Neural progenitor cell (in vitro differentiated cells): ENCODE measurements around the gene PCDH15. TPM values are rescaled to one million over a fixed set of nuclear protein-coding genes. Genes with fewer than 3 reads are reported as not detected.

ENCODE experiments used
- DNase-seq: peaks from one replicate; pipeline ENCODE4 v3.0.0-alpha.2; 2016; ENCODE audit warnings: low spot score
- H2AFZ ChIP-seq: fragments of 200-600 bp; sonication (generic); replicated peaks from 2 replicates; pipeline ENCODE4 v1.6.1; 2016; ENCODE audit warnings: antibody characterized with exemption
- H3F3A ChIP-seq: fragments of 200-600 bp; sonication (generic); 2 replicates; pipeline ENCODE4 v1.6.1; 2016; ENCODE audit warnings: antibody characterized with exemption, low read depth
- H3K27ac ChIP-seq: fragments of 200-600 bp; sonication (generic); 2 replicates; pipeline ENCODE4 v1.5.1; 2016; ENCODE audit warnings: mild to moderate bottlenecking
- H3K27me3 ChIP-seq: fragments of 200-600 bp; sonication (generic); 2 replicates; pipeline ENCODE4 v1.6.1; 2016; ENCODE audit warnings: mild to moderate bottlenecking, moderate library complexity
- H3K36me3 ChIP-seq: fragments of 200-600 bp; sonication (generic); 2 replicates; pipeline ENCODE4 v1.5.1; 2016
- H3K4me1 ChIP-seq: fragments of 200-600 bp; sonication (generic); 2 replicates; pipeline ENCODE4 v1.6.1; 2016; ENCODE audit warnings: mixed run types
- H3K4me2 ChIP-seq: fragments of 200-600 bp; sonication (generic); 2 replicates; pipeline ENCODE4 v1.6.1; 2016
- H3K4me3 ChIP-seq: fragments of 200-600 bp; sonication (generic); 2 replicates; pipeline ENCODE4 v1.5.1; 2016
- H3K79me2 ChIP-seq: fragments of 200-600 bp; sonication (generic); 2 replicates; pipeline ENCODE4 v1.6.1; 2016; ENCODE audit warnings: low read depth
- H3K9ac ChIP-seq: fragments of 200-600 bp; sonication (generic); 2 replicates; pipeline ENCODE4 v1.6.1; 2016
- H3K9me3 ChIP-seq: fragments of 200-600 bp; sonication (generic); 2 replicates; pipeline ENCODE4 v1.5.1; 2016; ENCODE audit warnings: low read depth
- H4K20me1 ChIP-seq: fragments of 200-600 bp; sonication (generic); 2 replicates; pipeline ENCODE4 v1.6.1; 2016; ENCODE audit warnings: low read depth
- H3K27ac Mint-ChIP-seq: 3 replicates; pipeline ENCODE4 v1.8.0; 2021; ENCODE audit warnings: mixed read lengths
- H3K27me3 Mint-ChIP-seq: 2 replicates; pipeline ENCODE4 v1.8.0; 2022; ENCODE audit warnings: low read depth, mild to moderate bottlenecking, inconsistent platforms, moderate library complexity, mixed read lengths; ENCODE audit not compliant: insufficient read depth
- H3K36me3 Mint-ChIP-seq: 3 replicates; pipeline ENCODE4 v1.8.0; 2021; ENCODE audit warnings: mixed read lengths
- H3K4me1 Mint-ChIP-seq: 3 replicates; pipeline ENCODE4 v1.8.0; 2021; ENCODE audit warnings: mixed read lengths
- H3K4me3 Mint-ChIP-seq: 3 replicates; pipeline ENCODE4 v1.8.0; 2021; ENCODE audit warnings: mild to moderate bottlenecking, moderate library complexity, mixed read lengths
- H3K9me3 Mint-ChIP-seq: 3 replicates; pipeline ENCODE4 v1.8.0; 2020; ENCODE audit warnings: mixed read lengths
- CTCF ChIP-seq: fragments of 200-600 bp; sonication (generic); IDR thresholded peaks from 2 replicates; pipeline ENCODE4 v1.5.1; 2017; ENCODE audit warnings: antibody characterized with exemption, mild to moderate bottlenecking
- EZH2 ChIP-seq: fragments of 200-600 bp; sonication (generic); IDR thresholded peaks from 2 replicates; pipeline ENCODE4 v1.6.1; 2017; ENCODE audit warnings: antibody characterized with exemption, mild to moderate bottlenecking, moderate library complexity
- EZH2phosphoT487 ChIP-seq: fragments of 200-600 bp; sonication (generic); IDR thresholded peaks from 2 replicates; pipeline ENCODE4 v1.6.1; 2017; ENCODE audit warnings: antibody characterized with exemption
- total RNA-seq: library from RNA; depleted of rRNA; stranded (reverse); fragments of >200 nt; gene quantifications from 2 replicates; pipeline ENCODE4 v1.2.3, GENCODE V29; 2015; ENCODE audit warnings: low replicate concordance

The PCDH15 gene
- total RNA-seq, 1 donor from 2014 or later = 0.17 TPM

- Histone ChIP-seq H3K9me3 (no peaks in the 10 kb centered on the region), H3K79me2 (no peaks in the 10 kb centered on the region), H2AFZ (peak overlapping the region; percentile 70), H3F3A (no peaks in the 10 kb centered on the region), H3K36me3 (no peaks in the 10 kb centered on the region), H3K9ac (no peak overlapping the region), H3K27ac (no peak overlapping the region), H3K4me3 (no peak overlapping the region), H3K4me1 (no peaks in the 10 kb centered on the region), H3K4me2 (no peak overlapping the region), H3K27me3 (no peaks in the 10 kb centered on the region), H4K20me1 (no peaks in the 10 kb centered on the region)
- Mint-ChIP-seq H3K4me1 (no peaks in the 10 kb centered on the region), H3K9me3 (no peaks in the 10 kb centered on the region), H3K36me3 (no peaks in the 10 kb centered on the region), H3K27me3 (no peaks in the 10 kb centered on the region), H3K27ac (no peak overlapping the region), H3K4me3 (no peak overlapping the region)
- TF ChIP-seq EZH2phosphoT487 (no peak), EZH2 (no peak), CTCF (no peak)
- no peak for DNase-seq
Observed at GRCh38 chr10:54550016-54550415, 251.0 kb downstream of the PCDH15 start.

- no peak overlapping the region for H3K27ac Mint-ChIP-seq
Observed at GRCh38 chr10:54531296-54531695, 269.7 kb downstream of the PCDH15 start.

GRCh38 chr10:54530299-54530698 lies 270.7 kb downstream of the PCDH15 start:
- Histone ChIP-seq H2AFZ (peak overlapping the region; percentile 13), H3K9me3 (no peaks in the 10 kb centered on the region), H3K4me1 (no peaks in the 10 kb centered on the region), H3K4me3 (no peak overlapping the region), H3F3A (no peaks in the 10 kb centered on the region), H3K79me2 (no peaks in the 10 kb centered on the region), H3K27me3 (no peaks in the 10 kb centered on the region), H3K36me3 (no peaks in the 10 kb centered on the region), H3K27ac (no peak overlapping the region), H4K20me1 (no peaks in the 10 kb centered on the region), H3K9ac (no peak overlapping the region), H3K4me2 (no peak overlapping the region)
- Mint-ChIP-seq H3K4me1 (no peaks in the 10 kb centered on the region), H3K27me3 (no peaks in the 10 kb centered on the region), H3K27ac (no peak overlapping the region), H3K36me3 (no peaks in the 10 kb centered on the region), H3K4me3 (no peak overlapping the region), H3K9me3 (no peaks in the 10 kb centered on the region)
- no peak for TF ChIP-seq CTCF
- TF ChIP-seq EZH2 = no peak
- no peak for TF ChIP-seq EZH2phosphoT487
- DNase-seq = no peak

More at GRCh38 chr10:54531296-54531695, 269.7 kb downstream of the PCDH15 start:
- H3K4me2 ChIP-seq = no peak overlapping the region
- H2AFZ ChIP-seq = no peak overlapping the region
- no peaks in the 10 kb centered on the region for H4K20me1 ChIP-seq
- Mint-ChIP-seq H3K27me3 (no peaks in the 10 kb centered on the region), H3K4me3 (no peak overlapping the region), H3K9me3 (no peaks in the 10 kb centered on the region), H3K36me3 (no peaks in the 10 kb centered on the region), H3K4me1 (no peaks in the 10 kb centered on the region)
- no peaks in the 10 kb centered on the region for H3K27me3 ChIP-seq
- H3K36me3 ChIP-seq = no peaks in the 10 kb centered on the region
- H3K4me3 ChIP-seq = no peak overlapping the region
- H3K79me2 ChIP-seq = no peaks in the 10 kb centered on the region
- no peak overlapping the region for H3K27ac ChIP-seq
- no peak overlapping the region for H3K9ac ChIP-seq
- H3K9me3 ChIP-seq = no peaks in the 10 kb centered on the region
- no peaks in the 10 kb centered on the region for H3F3A ChIP-seq
- H3K4me1 ChIP-seq = no peaks in the 10 kb centered on the region
- no peak for DNase-seq
- TF ChIP-seq EZH2 (no peak), EZH2phosphoT487 (no peak), CTCF (no peak)
